H9 (cell line): ENCODE results near the gene GFOD2. TPM values are rescaled to one million over a fixed set of nuclear protein-coding genes. Genes with fewer than 3 reads are reported as not detected.

Experiments used
- DNase-seq: peaks from one replicate; pipeline ENCODE4 v3.0.0-alpha.2; 2017
- H2AFZ ChIP-seq: one replicate; pipeline ENCODE4 v1.6.1; 2013; ENCODE audit warnings: mild to moderate bottlenecking, low read length, control low read depth, moderate library complexity
- H2AK5ac ChIP-seq: 2 replicates; pipeline ENCODE4 v1.6.1; 2013; ENCODE audit warnings: low read length, control low read depth, mixed read lengths; ENCODE audit not compliant: insufficient read length
- H2BK120ac ChIP-seq: one replicate; pipeline ENCODE4 v1.6.1; 2013; ENCODE audit warnings: low read depth, mild to moderate bottlenecking, low read length, control low read depth, inconsistent platforms; ENCODE audit not compliant: poor library complexity, severe bottlenecking
- H2BK12ac ChIP-seq: 2 replicates; pipeline ENCODE4 v1.6.1; 2013; ENCODE audit warnings: low read length, control low read depth, mixed read lengths, low read depth; ENCODE audit not compliant: insufficient read length
- H2BK15ac ChIP-seq: 2 replicates; pipeline ENCODE4 v1.6.1; 2013; ENCODE audit warnings: low read depth, low read length, control low read depth
- H2BK20ac ChIP-seq: one replicate; pipeline ENCODE4 v1.6.1; 2013; ENCODE audit warnings: low read depth, mild to moderate bottlenecking, low read length, control low read depth, inconsistent platforms; ENCODE audit not compliant: poor library complexity, severe bottlenecking
- H2BK5ac ChIP-seq: 2 replicates; pipeline ENCODE4 v1.6.1; 2013; ENCODE audit warnings: low read length, control low read depth, mixed read lengths; ENCODE audit not compliant: insufficient read length
- H3K14ac ChIP-seq: 2 replicates; pipeline ENCODE4 v1.6.1; 2013; ENCODE audit warnings: low read length, control low read depth; ENCODE audit not compliant: insufficient read depth
- H3K18ac ChIP-seq: 2 replicates; pipeline ENCODE4 v1.6.1; 2013; ENCODE audit warnings: low read depth, mild to moderate bottlenecking, mixed read lengths, low read length, control low read depth; ENCODE audit not compliant: insufficient read length
- H3K23ac ChIP-seq: 2 replicates; pipeline ENCODE4 v1.6.1; 2013; ENCODE audit warnings: low read length, control low read depth, mixed read lengths, low read depth; ENCODE audit not compliant: insufficient read length
- H3K23me2 ChIP-seq: 2 replicates; pipeline ENCODE4 v1.6.1; 2013; ENCODE audit warnings: low read depth, mild to moderate bottlenecking, mixed read lengths, low read length, control low read depth; ENCODE audit not compliant: insufficient read length, poor library complexity, severe bottlenecking
- H3K27ac ChIP-seq: 2 replicates; pipeline ENCODE4 v1.5.1; 2013; ENCODE audit warnings: low read length, control low read depth, mixed read lengths, low read depth; ENCODE audit not compliant: insufficient read length
- H3K27me3 ChIP-seq: 2 replicates; pipeline ENCODE4 v1.6.1; 2013; ENCODE audit warnings: low read length, control low read depth, inconsistent platforms; ENCODE audit not compliant: insufficient read depth
- H3K4ac ChIP-seq: 2 replicates; pipeline ENCODE4 v1.6.1; 2013; ENCODE audit warnings: low read depth, mild to moderate bottlenecking, control low read depth, inconsistent platforms, low read length, moderate library complexity
- H3K4me1 ChIP-seq: 2 replicates; pipeline ENCODE4 v1.6.1; 2013; ENCODE audit warnings: low read length, control low read depth, inconsistent platforms; ENCODE audit not compliant: insufficient read depth
- H3K4me2 ChIP-seq: 2 replicates; pipeline ENCODE4 v1.6.1; 2013; ENCODE audit warnings: low read length, control low read depth, mixed read lengths; ENCODE audit not compliant: insufficient read length, insufficient read depth
- H3K56ac ChIP-seq: 2 replicates; pipeline ENCODE4 v1.6.1; 2013; ENCODE audit warnings: low read depth, mild to moderate bottlenecking, mixed read lengths, low read length, control low read depth; ENCODE audit not compliant: insufficient read length
- H3K79me1 ChIP-seq: 2 replicates; pipeline ENCODE4 v1.6.1; 2013; ENCODE audit warnings: low read depth, mild to moderate bottlenecking, moderate library complexity, low read length, control low read depth, inconsistent platforms; ENCODE audit not compliant: insufficient read depth, poor library complexity, severe bottlenecking
- H3K79me2 ChIP-seq: 2 replicates; pipeline ENCODE4 v1.6.1; 2013; ENCODE audit warnings: low read length, control low read depth, inconsistent platforms; ENCODE audit not compliant: insufficient read depth
- H3K9ac ChIP-seq: 2 replicates; pipeline ENCODE4 v1.6.1; 2013; ENCODE audit warnings: low read length, control low read depth, mixed read lengths; ENCODE audit not compliant: insufficient read length; ENCODE audit errors: extremely low read depth
- H3K9me3 ChIP-seq: one replicate; pipeline ENCODE4 v1.6.1; 2013; ENCODE audit warnings: low read depth, low read length, inconsistent platforms; ENCODE audit not compliant: control insufficient read depth
- H3T11ph ChIP-seq: one replicate; pipeline ENCODE4 v1.6.1; 2013; ENCODE audit warnings: mild to moderate bottlenecking, low read length, control low read depth, inconsistent platforms
- H4K20me1 ChIP-seq: one replicate; pipeline ENCODE4 v1.6.1; 2013; ENCODE audit not compliant: control insufficient read depth, insufficient read length, insufficient read depth
- H4K5ac ChIP-seq: 2 replicates; pipeline ENCODE4 v1.6.1; 2013; ENCODE audit warnings: low read depth, mild to moderate bottlenecking, mixed read lengths, low read length, control low read depth; ENCODE audit not compliant: insufficient read length
- H4K8ac ChIP-seq: replicated peaks from 2 replicates; pipeline ENCODE4 v1.6.1; 2013; ENCODE audit warnings: low read length, control low read depth, mixed read lengths, low read depth; ENCODE audit not compliant: insufficient read length
- H4K91ac ChIP-seq: 2 replicates; pipeline ENCODE4 v1.6.1; 2013; ENCODE audit warnings: low read depth, mild to moderate bottlenecking, moderate library complexity, mixed read lengths, low read length, control low read depth; ENCODE audit not compliant: insufficient read length
- H3K27ac Mint-ChIP-seq, 3 experiments: 2 replicates in 2 of 3; 3 replicates in 1 of 3; pipeline ENCODE4 v1.8.0; 2020 to 2021; ENCODE audit warnings: mixed read lengths in 3 of 3, mild to moderate bottlenecking in 1 of 3, moderate library complexity in 1 of 3
- H3K27me3 Mint-ChIP-seq: 2 replicates; pipeline ENCODE4 v1.8.0; 2021; ENCODE audit warnings: low read depth, mild to moderate bottlenecking, moderate library complexity, mixed read lengths
- H3K36me3 Mint-ChIP-seq, 3 experiments: 2 replicates in 2 of 3; 3 replicates in 1 of 3; pipeline ENCODE4 v1.8.0; 2020 to 2021; ENCODE audit warnings: low read depth in 3 of 3, mixed read lengths in 3 of 3; ENCODE audit not compliant: insufficient read depth in 1 of 3
- H3K4me1 Mint-ChIP-seq, 2 experiments: 2 replicates each; pipeline ENCODE4 v1.8.0; 2020; ENCODE audit warnings: mixed read lengths in 2 of 2
- H3K4me3 Mint-ChIP-seq, 2 experiments: 2 replicates in 1 of 2; 3 replicates in 1 of 2; pipeline ENCODE4 v1.8.0; 2020 to 2021; ENCODE audit warnings: mild to moderate bottlenecking in 2 of 2, mixed read lengths in 2 of 2, moderate library complexity in 1 of 2
- H3K9me3 Mint-ChIP-seq, 2 experiments: 2 replicates in 1 of 2; 3 replicates in 1 of 2; pipeline ENCODE4 v1.8.0; 2020; ENCODE audit warnings: mild to moderate bottlenecking in 2 of 2, mixed read lengths in 2 of 2, moderate library complexity in 1 of 2
- CTCF ChIP-seq: fragments of 200-600 bp; sonication (generic); conservative IDR thresholded peaks from 3 replicates; pipeline ENCODE4 v1.8.0; 2021; ENCODE audit warnings: antibody characterized with exemption, mild to moderate bottlenecking
- WGBS: extraction: QIAGEN DNeasy Blood & Tissue Kit; methylation state at CpG from one replicate; pipeline ENCODE4 v1.1.7; 2013; ENCODE audit warnings: missing lambda C conversion rate, low lambda C conversion rate, mixed read lengths; ENCODE audit not compliant: insufficient read length; ENCODE audit errors: extremely low coverage; 5-methylcytosine and 5-hydroxymethylcytosine counted together
- total RNA-seq: library from RNA; stranded (reverse); gene quantifications from 2 replicates; pipeline ENCODE4 v1.2.1, GENCODE V29; 2021

Gene GFOD2
- total RNA-seq, 1 experiment from 2014 or later = 21.8 TPM

GRCh38 chr16:67644038-67644437 is 75.1 kb downstream of the GFOD2 start:
- no peaks in the 10 kb centered on the region for H3K9me3 Mint-ChIP-seq
- no peak overlapping the region for H4K91ac ChIP-seq
- H2BK5ac ChIP-seq = no peak overlapping the region
- H2BK120ac ChIP-seq = no peak overlapping the region
- peaks cover 2 to 9% (median 7%) of the 10 kb centered on the region in 3 experiments; a peak in 4 of 7 replicates for H3K36me3 Mint-ChIP-seq
- no peak overlapping the region for H2BK12ac ChIP-seq
- H3K27ac Mint-ChIP-seq = no peak overlapping the region
- H3K56ac ChIP-seq = no peak overlapping the region
- no peak overlapping the region for H4K8ac ChIP-seq
- H2AK5ac ChIP-seq = no peak overlapping the region
- no peaks in the 10 kb centered on the region for H4K20me1 ChIP-seq
- no peak overlapping the region for H2BK20ac ChIP-seq
- peaks cover 3 to 6% of the 10 kb centered on the region in 2 experiments; a peak in 2 of 4 replicates for H3K4me1 Mint-ChIP-seq
- no peak overlapping the region for H3K23ac ChIP-seq
- H3K79me1 ChIP-seq = no peaks in the 10 kb centered on the region
- no peak overlapping the region for H3K4ac ChIP-seq
- no peaks in the 10 kb centered on the region for H3K9me3 ChIP-seq
- H4K5ac ChIP-seq = no peak overlapping the region
- no peaks in the 10 kb centered on the region for H3K27me3 ChIP-seq
- no peak for TF ChIP-seq CTCF
- no peak overlapping the region for H3T11ph ChIP-seq
- no peak overlapping the region for H3K14ac ChIP-seq
- WGBS = no CpG with 5 or more reads among the region's 9 CpGs
- peaks cover 8% of the 10 kb centered on the region for H3K23me2 ChIP-seq
- no peak overlapping the region for H3K18ac ChIP-seq
- no peak overlapping the region for H3K9ac ChIP-seq
- no peak overlapping the region for H3K27ac ChIP-seq
- no peak overlapping the region for H3K4me2 ChIP-seq
- peak overlapping the region; percentile 57 to 75; a peak in 4 of 5 replicates for H3K4me3 Mint-ChIP-seq
- no peak overlapping the region for H2BK15ac ChIP-seq
- H3K4me1 ChIP-seq = no peaks in the 10 kb centered on the region
- no peak for DNase-seq
- peaks cover 8% of the 10 kb centered on the region for H3K27me3 Mint-ChIP-seq
- no peak overlapping the region for H2AFZ ChIP-seq
- no peaks in the 10 kb centered on the region for H3K79me2 ChIP-seq
